ENCODE data around the gene LITAF.
"Not testable (repeated sequence)": the region's sequence is repeated elsewhere in the genome, so short reads cannot be mapped to it uniquely, and the experiment has no call there.

LITAF gene

DNA sequence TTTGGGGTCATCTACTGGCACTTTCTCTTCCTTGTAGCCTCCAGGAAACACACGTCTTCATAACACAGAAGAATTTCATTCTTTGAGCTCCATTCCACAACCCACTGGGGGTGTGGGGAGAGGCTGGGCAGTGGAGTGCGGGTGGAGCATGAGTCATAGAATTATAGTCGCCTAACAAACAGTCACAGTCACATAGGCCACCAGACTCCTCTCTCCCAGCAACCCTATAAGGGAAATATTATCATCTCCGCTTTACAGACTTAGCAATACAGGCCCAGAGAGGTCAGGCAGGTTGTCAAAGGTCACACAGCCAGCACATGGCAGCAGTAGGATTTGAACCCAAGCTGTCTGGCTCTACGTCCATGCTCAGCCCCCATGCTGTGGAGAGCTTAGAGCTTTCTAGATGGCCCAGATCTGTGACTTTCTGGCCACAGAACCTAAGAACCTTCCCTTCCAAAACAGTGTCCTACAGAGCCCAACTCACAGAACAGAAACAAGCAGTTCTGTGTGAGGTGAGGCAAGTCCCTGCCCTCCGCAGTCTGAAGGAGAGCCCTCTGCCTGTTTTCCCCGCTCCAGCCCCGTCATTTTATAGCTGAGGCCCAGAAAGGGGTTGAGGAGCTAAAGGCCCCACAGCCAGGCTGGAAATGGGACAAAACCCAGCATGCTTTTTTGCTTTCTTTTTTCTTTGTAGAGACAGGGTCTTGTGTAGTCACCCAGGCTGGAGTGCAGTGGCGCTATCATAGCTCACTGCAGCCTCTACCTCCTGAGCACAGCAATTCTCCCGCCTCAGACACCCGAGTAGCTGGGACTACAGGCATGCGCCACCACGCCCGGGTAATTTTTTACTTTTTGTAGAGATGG, 10.7 kb upstream of the LITAF start:
- no peak overlapping the region for H3K27ac ChIP-seq (ENCODE audit: low read length)
- TF ChIP-seq EZH2 (IDR thresholded peaks at IDR 0.05; ENCODE audit: borderline replicate concordance, low read depth, low read length, severe bottlenecking): no peak
- TF ChIP-seq, protein P1, sequence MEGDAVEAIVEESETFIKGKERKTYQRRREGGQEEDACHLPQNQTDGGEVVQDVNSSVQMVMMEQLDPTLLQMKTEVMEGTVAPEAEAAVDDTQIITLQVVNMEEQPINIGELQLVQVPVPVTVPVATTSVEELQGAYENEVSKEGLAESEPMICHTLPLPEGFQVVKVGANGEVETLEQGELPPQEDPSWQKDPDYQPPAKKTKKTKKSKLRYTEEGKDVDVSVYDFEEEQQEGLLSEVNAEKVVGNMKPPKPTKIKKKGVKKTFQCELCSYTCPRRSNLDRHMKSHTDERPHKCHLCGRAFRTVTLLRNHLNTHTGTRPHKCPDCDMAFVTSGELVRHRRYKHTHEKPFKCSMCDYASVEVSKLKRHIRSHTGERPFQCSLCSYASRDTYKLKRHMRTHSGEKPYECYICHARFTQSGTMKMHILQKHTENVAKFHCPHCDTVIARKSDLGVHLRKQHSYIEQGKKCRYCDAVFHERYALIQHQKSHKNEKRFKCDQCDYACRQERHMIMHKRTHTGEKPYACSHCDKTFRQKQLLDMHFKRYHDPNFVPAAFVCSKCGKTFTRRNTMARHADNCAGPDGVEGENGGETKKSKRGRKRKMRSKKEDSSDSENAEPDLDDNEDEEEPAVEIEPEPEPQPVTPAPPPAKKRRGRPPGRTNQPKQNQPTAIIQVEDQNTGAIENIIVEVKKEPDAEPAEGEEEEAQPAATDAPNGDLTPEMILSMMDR (IDR thresholded peaks at IDR 0.05; ENCODE audit: borderline replicate concordance, extremely low read depth, low read length, poor library complexity, severe bottlenecking): no peak
- no peak for DNase-seq
- no peak overlapping the region for H2AFZ ChIP-seq (ENCODE audit: low read depth, low read length)
- H3K36me3 ChIP-seq (ENCODE audit: insufficient read depth, low read length): no peaks in the 10 kb centered on the region
- no peaks in the 10 kb centered on the region for H3K9me3 ChIP-seq (ENCODE audit: insufficient read depth, low read length, severe bottlenecking)
- H3K27me3 ChIP-seq (ENCODE audit: insufficient read depth, low read length, poor library complexity): no peaks in the 10 kb centered on the region
- no peak overlapping the region for H3K4me2 ChIP-seq (ENCODE audit: insufficient read depth, low read length)
- H3K4me1 ChIP-seq (ENCODE audit: insufficient read depth, low read length): no peaks in the 10 kb centered on the region; the same call in 1 of the 2 replicates
- H4K20me1 ChIP-seq (ENCODE audit: insufficient read depth, low read length): no peaks in the 10 kb centered on the region
- ATAC-seq (ENCODE audit: insufficient read depth, low read depth): no peak
- no peaks in the 10 kb centered on the region for H3K79me2 ChIP-seq (ENCODE audit: insufficient read depth, low read length)
- no peak overlapping the region for H3K4me3 ChIP-seq (ENCODE audit: low read depth in 1 of 2, low read length in 2 of 2)
- H3K9ac ChIP-seq (ENCODE audit: low read depth, low read length): no peak overlapping the region

DNA sequence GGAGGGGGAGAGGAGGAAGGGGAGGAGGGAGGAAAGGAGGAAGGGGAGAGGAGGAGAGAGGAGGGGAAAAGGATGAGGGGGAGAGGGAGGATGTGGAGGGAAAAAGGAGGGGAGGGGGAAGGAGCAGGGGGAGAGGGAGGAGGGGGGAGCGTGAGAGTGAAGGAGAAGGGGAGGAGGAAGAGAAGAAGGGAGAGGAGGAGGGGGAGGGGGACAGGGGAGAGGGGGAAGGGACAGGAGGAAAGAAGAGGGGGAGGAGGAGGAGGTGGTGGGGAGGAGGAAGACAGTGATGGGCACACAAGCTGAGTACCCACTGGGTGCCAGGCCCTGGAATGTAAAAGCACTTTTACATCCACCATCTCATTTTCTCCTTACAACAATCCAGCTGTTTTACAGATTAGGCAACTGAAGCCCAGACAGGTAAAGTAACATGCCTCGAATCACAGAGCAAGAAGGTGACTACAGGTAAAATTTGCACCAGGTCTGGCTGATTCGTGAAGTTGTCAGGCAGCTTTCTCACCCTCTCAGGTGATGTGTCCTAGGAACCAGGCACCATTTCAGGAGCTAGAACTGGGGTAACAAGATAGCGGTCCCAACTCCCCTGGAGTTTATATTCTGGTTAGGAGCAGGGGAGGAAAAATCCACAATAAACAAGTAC, 10.0 kb upstream of the LITAF start:
- no peak for ATAC-seq (ENCODE audit: insufficient read depth, low read depth)
- no peak for TF ChIP-seq EZH2 (IDR thresholded peaks at IDR 0.05; ENCODE audit: borderline replicate concordance, low read depth, low read length, severe bottlenecking)
- TF ChIP-seq, protein P1 (IDR thresholded peaks at IDR 0.05; ENCODE audit: borderline replicate concordance, extremely low read depth, low read length, poor library complexity, severe bottlenecking): no peak
- no peaks in the 10 kb centered on the region for H3K27me3 ChIP-seq (ENCODE audit: insufficient read depth, low read length, poor library complexity)
- no peaks in the 10 kb centered on the region; the same call in 1 of the 2 replicates for H3K4me1 ChIP-seq (ENCODE audit: insufficient read depth, low read length)
- no peaks in the 10 kb centered on the region for H3K79me2 ChIP-seq (ENCODE audit: insufficient read depth, low read length)
- H3K4me3 ChIP-seq (ENCODE audit: low read depth in 1 of 2, low read length in 2 of 2): no peak overlapping the region
- DNase-seq: peak; percentile 21
- no peak overlapping the region for H3K9ac ChIP-seq (ENCODE audit: low read depth, low read length)
- H3K4me2 ChIP-seq (ENCODE audit: insufficient read depth, low read length): no peak overlapping the region
- no peaks in the 10 kb centered on the region for H3K9me3 ChIP-seq (ENCODE audit: insufficient read depth, low read length, severe bottlenecking)
- H3K36me3 ChIP-seq (ENCODE audit: insufficient read depth, low read length): no peaks in the 10 kb centered on the region
- H2AFZ ChIP-seq (ENCODE audit: low read depth, low read length): no peak overlapping the region
- H3K27ac ChIP-seq (ENCODE audit: low read length): no peak overlapping the region
- H4K20me1 ChIP-seq (ENCODE audit: insufficient read depth, low read length): no peaks in the 10 kb centered on the region

DNA sequence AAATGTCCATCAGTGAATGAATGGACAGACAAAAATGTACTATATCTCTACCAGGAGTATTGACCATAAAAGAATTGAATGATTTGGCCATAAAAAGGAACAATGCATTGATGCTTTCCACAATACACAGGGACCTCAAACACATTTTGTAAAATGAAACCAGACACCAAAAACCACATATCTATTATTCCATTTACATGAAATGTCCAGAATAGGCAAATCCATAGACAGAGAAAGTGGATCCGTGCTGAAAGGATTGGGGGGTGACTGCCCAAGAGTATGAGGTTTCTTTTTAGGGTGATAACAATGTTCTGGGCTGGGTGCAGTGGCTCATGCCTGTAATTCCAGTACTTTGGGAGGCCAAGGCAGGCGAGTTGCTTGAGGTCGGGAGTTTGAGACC, 6.9 kb upstream of the LITAF start:
- Histone ChIP-seq H3K4me3 (ENCODE audit: low read depth in 1 of 2, low read length in 2 of 2) (no peak overlapping the region), H3K79me2 (ENCODE audit: insufficient read depth, low read length) (no peaks in the 10 kb centered on the region), H3K4me1 (ENCODE audit: insufficient read depth, low read length) (no peaks in the 10 kb centered on the region; the same call in 1 of the 2 replicates), H3K27ac (ENCODE audit: low read length) (no peak overlapping the region), H3K27me3 (ENCODE audit: insufficient read depth, low read length, poor library complexity) (no peaks in the 10 kb centered on the region), H3K9me3 (ENCODE audit: insufficient read depth, low read length, severe bottlenecking) (no peaks in the 10 kb centered on the region), H4K20me1 (ENCODE audit: insufficient read depth, low read length) (no peaks in the 10 kb centered on the region), H2AFZ (ENCODE audit: low read depth, low read length) (no peak overlapping the region), H3K4me2 (ENCODE audit: insufficient read depth, low read length) (no peak overlapping the region), H3K9ac (ENCODE audit: low read depth, low read length) (no peak overlapping the region), H3K36me3 (ENCODE audit: insufficient read depth, low read length) (no peaks in the 10 kb centered on the region)
- ATAC-seq (ENCODE audit: insufficient read depth, low read depth) (no peak), DNase-seq (no peak)
- no peak for TF ChIP-seq EZH2 (IDR thresholded peaks at IDR 0.05; ENCODE audit: borderline replicate concordance, low read depth, low read length, severe bottlenecking)
- TF ChIP-seq, protein P1 (IDR thresholded peaks at IDR 0.05; ENCODE audit: borderline replicate concordance, extremely low read depth, low read length, poor library complexity, severe bottlenecking): no peak

DNA sequence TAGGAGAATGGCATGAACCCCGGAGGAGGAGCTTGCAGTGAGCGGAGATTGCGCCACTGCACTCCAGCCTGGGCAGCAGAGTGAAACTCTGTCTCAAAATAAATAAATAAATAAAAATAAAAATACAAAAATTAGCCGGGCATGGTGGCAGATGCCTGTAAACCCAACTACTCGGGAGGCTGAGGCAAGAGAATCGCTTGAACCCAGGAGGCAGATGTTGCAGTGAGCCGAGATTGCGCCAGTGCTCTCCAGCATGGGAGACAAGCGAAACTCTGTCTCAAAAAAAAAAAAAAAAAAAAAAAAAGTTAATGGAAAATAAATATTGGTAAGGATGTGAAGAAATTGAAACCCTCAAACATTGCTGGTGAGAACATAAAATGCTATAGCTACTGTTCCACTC, 6.4 kb upstream of the LITAF start:
- H3K4me2 ChIP-seq (ENCODE audit: insufficient read depth, low read length); H3K27me3 ChIP-seq (ENCODE audit: insufficient read depth, low read length, poor library complexity); H4K20me1 ChIP-seq (ENCODE audit: insufficient read depth, low read length); H3K4me1 ChIP-seq (ENCODE audit: insufficient read depth, low read length); ATAC-seq (ENCODE audit: insufficient read depth, low read depth); H3K9me3 ChIP-seq (ENCODE audit: insufficient read depth, low read length, severe bottlenecking); H3K9ac ChIP-seq (ENCODE audit: low read depth, low read length); DNase-seq; H3K36me3 ChIP-seq (ENCODE audit: insufficient read depth, low read length); H3K4me3 ChIP-seq (ENCODE audit: low read depth in 1 of 2, low read length in 2 of 2); H2AFZ ChIP-seq (ENCODE audit: low read depth, low read length); H3K79me2 ChIP-seq (ENCODE audit: insufficient read depth, low read length); H3K27ac ChIP-seq (ENCODE audit: low read length): not testable (repeated sequence)

DNA sequence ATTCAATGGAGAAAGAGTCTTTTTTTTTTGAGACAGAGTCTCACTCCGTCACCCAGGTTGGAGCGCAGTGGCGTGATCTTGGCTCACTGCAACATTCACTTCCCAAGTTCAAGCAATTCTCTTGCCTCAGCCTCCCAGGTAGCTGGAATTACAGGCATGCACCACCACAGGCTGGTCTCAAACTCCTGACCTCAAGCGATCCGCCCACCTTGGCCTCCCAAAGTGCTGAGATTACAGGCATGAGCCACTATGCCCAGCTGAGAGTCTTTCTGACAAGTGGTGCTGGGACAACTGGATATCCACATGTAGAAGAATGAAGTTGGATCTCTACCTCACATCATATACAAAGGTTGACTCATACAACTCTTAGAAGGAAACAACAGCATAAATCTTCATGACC, 4.9 kb upstream of the LITAF start:
- H3K4me1 ChIP-seq (ENCODE audit: insufficient read depth, low read length): peaks cover 11% of the 10 kb centered on the region
- not testable (repeated sequence) for H3K9ac ChIP-seq (ENCODE audit: low read depth, low read length)

More for the DNA sequence above, 4.9 kb upstream of the LITAF start:
- not testable (repeated sequence) for H3K4me3 ChIP-seq (ENCODE audit: low read depth in 1 of 2, low read length in 2 of 2); ATAC-seq (ENCODE audit: insufficient read depth, low read depth); H3K27ac ChIP-seq (ENCODE audit: low read length); H3K36me3 ChIP-seq (ENCODE audit: insufficient read depth, low read length); DNase-seq; H3K9me3 ChIP-seq (ENCODE audit: insufficient read depth, low read length, severe bottlenecking); H2AFZ ChIP-seq (ENCODE audit: low read depth, low read length); H3K4me2 ChIP-seq (ENCODE audit: insufficient read depth, low read length); H4K20me1 ChIP-seq (ENCODE audit: insufficient read depth, low read length); H3K79me2 ChIP-seq (ENCODE audit: insufficient read depth, low read length)
- H3K27me3 ChIP-seq (ENCODE audit: insufficient read depth, low read length, poor library complexity): peaks cover 14% of the 10 kb centered on the region

Measured in DND-41 (cell line).